ENCODE data around the gene DSCAM.
"Not testable (repeated sequence)": the region's sequence is repeated elsewhere in the genome, so short reads cannot be mapped to it uniquely, and the experiment has no call there.

DSCAM gene

DNA sequence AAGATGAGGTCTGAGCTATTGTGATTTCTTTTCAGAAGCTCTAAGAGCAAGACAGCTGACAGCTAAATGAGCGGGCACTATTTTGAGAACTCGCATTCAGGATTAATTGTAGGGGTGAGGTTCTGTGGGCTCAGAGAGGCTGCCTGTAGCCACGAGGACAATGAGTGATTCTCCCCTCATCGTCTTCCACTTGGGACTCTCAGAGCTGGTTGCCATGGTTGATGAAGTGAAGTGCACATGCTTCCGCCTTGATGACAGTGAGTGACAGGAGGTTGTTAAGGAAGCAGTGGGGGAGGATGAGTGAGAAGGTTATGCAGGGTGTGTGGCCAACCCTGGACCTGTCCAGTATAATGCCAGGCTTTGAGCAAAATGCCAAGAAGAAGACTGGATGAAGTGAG, 638.0 kb downstream of the DSCAM start:
- DNase-seq, result no peak

DNA sequence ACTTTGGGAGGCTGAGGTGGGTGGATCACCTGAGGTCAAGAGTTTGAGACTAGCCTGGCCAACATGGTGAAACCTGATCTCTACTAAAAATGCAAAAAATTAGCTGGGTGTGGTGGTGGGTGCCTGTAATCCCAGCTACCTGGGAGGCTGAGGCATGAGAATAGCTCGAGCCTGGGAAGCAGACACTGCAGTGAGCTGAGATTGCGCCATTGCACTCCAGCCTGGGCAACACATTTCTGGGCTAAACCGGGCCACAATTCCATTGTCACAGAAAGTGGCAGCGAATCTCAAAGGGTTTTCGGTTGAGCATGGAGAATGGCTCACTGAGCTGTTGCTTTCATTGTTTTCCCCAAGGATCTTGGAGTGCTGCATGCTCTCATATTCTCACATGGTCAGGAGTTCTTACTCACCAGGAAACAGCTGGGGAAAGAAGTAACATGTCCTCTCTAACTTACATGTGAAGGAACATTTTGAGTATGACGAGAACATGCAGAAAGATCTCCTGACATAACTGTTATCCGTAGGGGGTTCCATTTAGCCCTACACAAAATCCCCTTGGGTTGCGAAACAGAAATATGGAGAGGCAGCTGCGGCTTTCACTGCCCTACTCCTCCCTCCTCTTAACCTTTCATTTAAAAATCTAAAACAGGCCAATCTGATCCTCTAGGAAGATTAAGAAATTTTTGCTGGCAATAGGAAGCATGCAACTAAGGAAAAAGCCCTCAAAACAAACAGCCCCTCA, 638.6 kb downstream of the DSCAM start:
- no peak for DNase-seq

GRCh38 chr21:40200946-40201345, 646.0 kb downstream of the DSCAM start:
- DNase-seq, result no peak

GRCh38 chr21:40200126-40200525, 646.8 kb downstream of the DSCAM start:
- no peak for DNase-seq

- no peak for DNase-seq
Measured at GRCh38 chr21:40194185-40194980, 652.6 kb downstream of the DSCAM start.

GRCh38 chr21:40191616-40192015, 655.3 kb downstream of the DSCAM start:
- DNase-seq, result no peak

- DNase-seq, result no peak
Measured at GRCh38 chr21:40191196-40191595, 655.8 kb downstream of the DSCAM start.

- DNase-seq, result no peak
Measured at GRCh38 chr21:40187946-40188654, 658.9 kb downstream of the DSCAM start.

DNA sequence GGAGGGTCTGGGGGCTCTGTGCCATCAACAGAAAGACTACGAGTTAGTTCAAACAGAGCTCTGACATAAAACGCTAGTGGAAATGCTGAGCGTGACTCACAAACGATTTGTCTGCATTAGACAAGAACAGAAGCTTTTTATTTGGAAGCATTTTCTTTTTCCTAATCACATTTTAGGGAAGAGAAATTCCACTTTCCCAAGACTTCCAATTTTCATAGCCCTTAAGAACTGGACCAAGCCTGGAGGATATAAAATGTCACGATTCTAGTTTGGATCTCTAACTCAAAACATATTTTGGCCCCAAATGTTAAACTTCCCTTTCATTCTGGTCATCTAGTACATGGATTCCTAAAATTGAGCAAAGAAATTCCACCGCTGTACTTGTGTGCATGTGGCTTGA, 659.7 kb downstream of the DSCAM start:
- no peak for DNase-seq

DNA sequence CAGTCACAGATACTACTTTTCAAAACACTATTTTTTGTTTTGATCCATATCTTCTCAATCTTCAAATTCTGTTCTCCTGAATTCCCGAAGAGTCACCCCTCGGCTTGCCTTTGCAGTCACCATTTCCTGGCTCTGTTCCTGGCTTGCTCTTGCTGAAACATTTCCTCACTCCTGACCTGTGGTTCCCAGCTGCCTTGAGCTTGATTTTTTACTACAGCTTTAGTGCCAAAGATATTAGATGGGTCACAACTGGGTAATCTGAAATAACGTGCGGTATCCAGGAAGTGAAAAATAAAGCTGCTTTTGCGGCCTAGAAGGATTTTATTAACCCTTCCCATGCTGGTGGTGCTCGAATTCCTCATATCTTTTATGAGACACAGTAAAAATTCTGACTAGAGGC, 660.9 kb downstream of the DSCAM start:
- DNase-seq, result peak; percentile 57

GRCh38 chr21:40185208-40185607, 661.8 kb downstream of the DSCAM start:
- DNase-seq, result no peak

- DNase-seq, result not testable (repeated sequence)
Measured at GRCh38 chr21:40182491-40182890, 664.5 kb downstream of the DSCAM start.

DNA sequence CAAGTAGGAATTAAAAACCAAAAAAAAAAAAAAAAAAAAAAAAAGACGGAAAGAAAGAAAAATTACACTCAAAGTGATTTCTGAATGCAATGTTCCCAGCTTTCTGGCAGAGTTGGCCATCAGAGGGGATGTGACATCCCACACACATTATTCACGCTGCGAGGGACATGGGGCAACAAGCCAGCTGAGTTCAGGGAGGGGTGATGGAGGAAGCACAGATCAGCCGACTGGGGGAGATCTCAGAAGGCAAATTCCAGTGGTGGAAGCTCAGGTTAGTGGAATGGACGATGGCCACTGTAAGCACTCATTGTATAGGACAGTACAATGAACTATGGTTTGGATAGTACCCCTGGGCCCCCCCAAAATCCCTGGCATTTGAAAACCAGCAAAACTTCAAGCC, 667.8 kb downstream of the DSCAM start:
- no peak for DNase-seq

GRCh38 chr21:40178726-40179125, 668.2 kb downstream of the DSCAM start:
- DNase-seq, result no peak

DNA sequence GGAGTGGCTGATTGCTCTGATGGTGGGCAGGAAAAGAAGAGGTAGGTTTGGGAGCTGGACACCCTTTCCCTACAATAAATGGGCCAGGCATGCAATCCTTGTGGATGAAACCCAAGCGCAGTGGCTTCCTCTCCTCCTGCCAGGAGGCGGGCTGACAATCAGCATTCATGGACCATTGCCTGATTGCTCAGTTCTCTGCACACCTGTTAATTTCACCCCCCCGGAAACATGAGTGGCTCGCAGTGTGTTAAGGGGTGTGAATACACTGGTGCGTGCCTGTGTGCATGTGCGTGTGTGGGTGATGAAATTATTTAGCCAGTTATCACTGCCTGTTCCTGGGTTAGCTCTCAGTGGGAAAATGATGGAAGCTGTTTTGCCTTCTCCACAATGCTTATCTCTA, 669.0 kb downstream of the DSCAM start:
- no peak for DNase-seq

DNA sequence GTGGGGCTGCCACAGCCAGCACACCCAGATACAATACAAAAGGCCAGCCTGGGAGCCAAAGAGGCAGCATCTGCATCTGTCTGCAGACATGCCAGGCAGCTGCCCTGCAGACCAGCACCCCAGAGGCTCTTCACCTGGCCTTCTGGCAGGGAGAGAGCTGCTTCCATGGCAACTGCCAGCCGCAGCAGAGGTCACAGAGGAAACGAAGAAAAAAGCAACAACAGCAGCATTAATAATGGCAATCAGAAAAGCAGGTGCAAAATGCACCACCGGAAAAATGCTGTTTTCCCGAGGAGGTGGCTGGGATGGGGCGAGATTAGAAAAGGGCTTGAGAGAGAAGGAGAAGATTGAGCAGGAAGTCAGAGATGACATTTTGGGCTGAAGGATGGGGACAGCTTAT, 670.2 kb downstream of the DSCAM start:
- no peak for DNase-seq

DNA sequence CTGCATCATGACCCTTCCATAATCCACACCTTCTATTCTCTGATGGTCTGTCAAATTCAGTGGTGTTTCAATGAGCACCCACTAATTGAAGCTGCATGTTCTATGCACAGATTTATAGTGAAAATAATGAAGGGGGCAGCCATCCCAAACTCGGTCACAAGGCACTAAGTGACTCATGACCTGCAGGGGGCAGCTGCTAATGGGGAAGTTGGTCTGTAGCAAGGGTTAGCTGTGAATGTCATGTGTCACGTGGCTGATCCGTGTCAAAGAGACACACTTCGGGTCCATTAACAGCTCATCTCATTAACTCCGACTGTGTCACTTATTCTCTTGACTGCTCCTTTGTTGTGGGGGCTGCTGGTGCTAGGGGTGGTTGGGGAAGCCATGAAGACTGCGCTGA, 673.1 kb downstream of the DSCAM start:
- no peak for DNase-seq

- DNase-seq, result no peak
Measured at GRCh38 chr21:40169971-40170370, 677.0 kb downstream of the DSCAM start.

DNA sequence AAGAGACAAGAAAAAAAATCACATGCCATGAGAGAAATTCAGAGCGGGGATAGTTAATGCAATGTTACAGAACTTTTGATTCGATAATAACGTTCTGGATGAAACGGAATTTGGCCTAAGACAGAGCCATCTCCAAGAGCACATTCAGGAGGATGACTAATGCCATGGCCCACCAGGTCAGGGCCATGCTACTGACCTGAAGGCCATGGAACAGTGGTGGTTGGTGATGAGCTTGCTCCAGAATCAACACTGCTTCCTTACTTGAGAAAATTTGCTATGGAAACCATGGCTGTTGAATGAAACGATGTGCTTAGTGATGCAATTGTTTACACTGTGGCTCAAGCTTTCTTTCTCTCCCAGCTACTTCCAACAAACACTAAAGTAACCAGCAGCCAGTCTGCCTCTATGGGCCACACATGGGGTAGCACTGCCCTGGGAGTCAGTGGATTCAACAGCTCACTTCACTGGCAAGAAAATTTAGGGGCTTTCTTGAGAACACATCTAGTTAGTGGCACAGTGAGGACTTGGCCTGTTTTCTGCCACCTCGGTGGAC, 680.6 kb downstream of the DSCAM start:
- DNase-seq, result no peak

- no peak for DNase-seq
Measured at GRCh38 chr21:40165773-40166070, 681.2 kb downstream of the DSCAM start.

- DNase-seq, result no peak
Measured at GRCh38 chr21:40164905-40165772, 681.8 kb downstream of the DSCAM start.

DNA sequence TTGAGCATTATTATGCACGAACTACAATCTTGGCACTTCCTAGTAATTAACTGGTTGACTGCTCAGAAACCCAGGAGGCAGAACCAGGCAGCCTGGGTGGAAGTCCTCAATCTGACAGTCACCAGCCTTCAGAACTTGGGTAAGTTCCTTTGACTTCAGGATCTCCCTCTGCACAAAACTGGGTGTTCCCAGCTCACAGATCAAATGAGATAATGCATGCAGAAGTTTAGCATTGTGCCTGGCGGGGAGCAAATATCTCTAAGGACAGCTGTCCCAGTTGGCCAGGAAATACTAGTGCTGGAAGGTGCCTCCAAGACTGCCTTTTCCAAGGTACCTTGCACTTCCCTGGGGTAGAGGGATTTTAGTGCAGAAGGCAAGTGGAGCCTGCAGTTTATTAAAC, 684.9 kb downstream of the DSCAM start:
- no peak for DNase-seq

DNA sequence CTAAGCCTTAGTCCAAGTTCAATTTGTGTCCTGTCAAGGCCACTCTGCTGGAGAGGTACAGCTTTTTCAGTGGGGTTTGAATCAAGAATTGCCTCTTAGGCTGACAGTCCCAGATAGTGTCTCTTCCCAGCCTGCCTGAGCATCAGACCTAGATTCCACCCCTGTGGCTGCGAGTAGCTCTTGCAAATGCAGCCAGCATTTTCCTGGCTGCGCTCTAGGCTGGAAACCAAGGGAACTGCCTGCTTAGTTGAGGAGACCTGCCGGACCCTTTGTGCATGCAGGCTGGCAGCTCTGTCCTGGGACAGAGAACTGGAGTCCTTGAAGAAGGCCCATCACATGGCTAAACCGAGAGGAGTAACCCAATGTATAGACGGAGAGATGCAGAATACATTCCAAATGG, 686.0 kb downstream of the DSCAM start:
- no peak for DNase-seq
